Liver (tissue), 9 donors: ENCODE measurements around the gene LGR6. TPM values are rescaled to one million over a fixed set of nuclear protein-coding genes. Genes with fewer than 3 reads are reported as not detected.

Experiments
- DNase-seq: peaks from one replicate; pipeline ENCODE4 v3.0.0-alpha.2; 2017; ENCODE audit warnings: low spot score
- H3K27ac ChIP-seq, 2 donors: one replicate each; pipeline ENCODE4 v1.7.0; 2013; ENCODE audit warnings: inconsistent platforms in 2 of 2, low read length in 2 of 2, control low read depth in 1 of 2, low read depth in 1 of 2, mild to moderate bottlenecking in 1 of 2
- H3K27me3 ChIP-seq, 4 donors: one replicate each; pipeline versions ENCODE4 v1.6.1 to v1.7.0; 2013; ENCODE audit warnings: low read length in 3 of 4, inconsistent platforms in 1 of 4, mild to moderate bottlenecking in 1 of 4, moderate library complexity in 1 of 4; ENCODE audit not compliant: control insufficient read depth in 4 of 4, insufficient read depth in 4 of 4
- H3K36me3 ChIP-seq, 4 donors: one replicate each; pipeline versions ENCODE4 v1.6.1 to v1.7.0; 2013; ENCODE audit warnings: low read length in 3 of 4, mild to moderate bottlenecking in 3 of 4, low read depth in 1 of 4, moderate library complexity in 1 of 4; ENCODE audit not compliant: control insufficient read depth in 4 of 4, insufficient read depth in 3 of 4
- H3K4me1 ChIP-seq, 4 donors: one replicate each; pipeline versions ENCODE4 v1.6.1 to v1.7.0; 2013; ENCODE audit warnings: low read length in 3 of 4, mild to moderate bottlenecking in 3 of 4, moderate library complexity in 1 of 4; ENCODE audit not compliant: control insufficient read depth in 4 of 4, insufficient read depth in 4 of 4
- H3K4me3 ChIP-seq, 3 donors: one replicate each; pipeline versions ENCODE4 v1.6.1 to v1.7.0; 2013; ENCODE audit warnings: low read length in 3 of 3, control low read depth in 1 of 3, low read depth in 1 of 3, mild to moderate bottlenecking in 1 of 3
- H3K9ac ChIP-seq, 2 donors: one replicate each; pipeline ENCODE4 v1.7.0; 2013; ENCODE audit warnings: low read length in 2 of 2, mild to moderate bottlenecking in 2 of 2, moderate library complexity in 2 of 2, control low read depth in 1 of 2, low read depth in 1 of 2
- H3K9me3 ChIP-seq, 4 donors: one replicate each; pipeline versions ENCODE4 v1.6.1 to v1.7.0; 2013; ENCODE audit warnings: low read length in 3 of 4; ENCODE audit not compliant: control insufficient read depth in 4 of 4
- EGR1 ChIP-seq, 2 donors: IDR thresholded peaks; 2 replicates each; pipeline ENCODE4 v1.6.1; 2016 to 2018; ENCODE audit warnings: antibody characterized with exemption in 2 of 2, low read depth in 2 of 2
- FOXA2 ChIP-seq: IDR thresholded peaks from 2 replicates; pipeline ENCODE4 v1.6.1; 2016; ENCODE audit warnings: antibody characterized with exemption
- HNF4A ChIP-seq, 2 donors: conservative IDR thresholded peaks; 2 replicates each; pipeline ENCODE4 v1.6.1; 2016; ENCODE audit warnings: antibody characterized with exemption in 2 of 2, mild to moderate bottlenecking in 2 of 2
- HNF4G ChIP-seq: IDR thresholded peaks from 2 replicates; pipeline ENCODE4 v1.6.1; 2016; ENCODE audit warnings: antibody characterized with exemption
- RXRA ChIP-seq, 2 donors: IDR thresholded peaks; 2 replicates each; pipeline ENCODE4 v1.6.1; 2017 to 2018; ENCODE audit warnings: antibody characterized with exemption in 2 of 2, mild to moderate bottlenecking in 1 of 2
- SP1 ChIP-seq: IDR thresholded peaks from 2 replicates; pipeline ENCODE4 v1.6.1; 2018; ENCODE audit warnings: antibody characterized with exemption, mild to moderate bottlenecking
- TAF1 ChIP-seq: conservative IDR thresholded peaks from 2 replicates; pipeline ENCODE4 v1.6.1; 2016; ENCODE audit warnings: antibody characterized with exemption, mild to moderate bottlenecking
- WGBS: extraction: QIAGEN DNeasy Blood & Tissue Kit; methylation state at CpG from one replicate; pipeline ENCODE4 v1.1.7; 2013; 5-methylcytosine and 5-hydroxymethylcytosine counted together
- polyA plus RNA-seq, 2 donors: library from polyadenylated mRNA; stranded (reverse) in 1 of 2; unstranded in 1 of 2; fragments of 200-250 nt in 1 of 2; fragments of >200 nt in 1 of 2; fragmentation: Nextera tagmentation in 1 of 2; extraction: Ambion mirVana in 1 of 2; gene quantifications; one replicate each; pipeline versions ENCODE4 v1.2.1 to v1.2.3, GENCODE V29; 2013 to 2015
- total RNA-seq, 2 donors: library from RNA; depleted of rRNA; stranded (reverse); fragments of >200 nt; gene quantifications; one replicate each; pipeline ENCODE4 v1.2.3, GENCODE V29; 2014
- TF ChIP-seq, protein P1 (sequence below): fragments of 150-350 bp; IDR thresholded peaks from 2 replicates; pipeline ENCODE4 v1.5.1; 2017; ENCODE audit warnings: improper control_type of control experiment, low read depth, low read length; ENCODE audit not compliant: missing input control
- TF ChIP-seq, protein P2 (sequence below): IDR thresholded peaks from 2 replicates; pipeline ENCODE4 v1.6.1; 2016; ENCODE audit warnings: antibody characterized with exemption
- TF ChIP-seq, protein P3 (sequence below): IDR thresholded peaks from 2 replicates; pipeline ENCODE4 v1.6.1; 2016; ENCODE audit warnings: antibody characterized with exemption, mild to moderate bottlenecking
- TF ChIP-seq, protein P4 (sequence below): IDR thresholded peaks from 2 replicates; pipeline ENCODE4 v1.6.1; 2016; ENCODE audit warnings: antibody characterized with exemption
- donor health status: healthy.
- donor health status: healthy.
- donor health status: healthy.
- donor health status: healthy.
- donor health status: healthy.

The LGR6 gene
- total and polyA plus RNA-seq, 4 donors: 0.05 to 1.2 (median 0.75) TPM

DNA sequence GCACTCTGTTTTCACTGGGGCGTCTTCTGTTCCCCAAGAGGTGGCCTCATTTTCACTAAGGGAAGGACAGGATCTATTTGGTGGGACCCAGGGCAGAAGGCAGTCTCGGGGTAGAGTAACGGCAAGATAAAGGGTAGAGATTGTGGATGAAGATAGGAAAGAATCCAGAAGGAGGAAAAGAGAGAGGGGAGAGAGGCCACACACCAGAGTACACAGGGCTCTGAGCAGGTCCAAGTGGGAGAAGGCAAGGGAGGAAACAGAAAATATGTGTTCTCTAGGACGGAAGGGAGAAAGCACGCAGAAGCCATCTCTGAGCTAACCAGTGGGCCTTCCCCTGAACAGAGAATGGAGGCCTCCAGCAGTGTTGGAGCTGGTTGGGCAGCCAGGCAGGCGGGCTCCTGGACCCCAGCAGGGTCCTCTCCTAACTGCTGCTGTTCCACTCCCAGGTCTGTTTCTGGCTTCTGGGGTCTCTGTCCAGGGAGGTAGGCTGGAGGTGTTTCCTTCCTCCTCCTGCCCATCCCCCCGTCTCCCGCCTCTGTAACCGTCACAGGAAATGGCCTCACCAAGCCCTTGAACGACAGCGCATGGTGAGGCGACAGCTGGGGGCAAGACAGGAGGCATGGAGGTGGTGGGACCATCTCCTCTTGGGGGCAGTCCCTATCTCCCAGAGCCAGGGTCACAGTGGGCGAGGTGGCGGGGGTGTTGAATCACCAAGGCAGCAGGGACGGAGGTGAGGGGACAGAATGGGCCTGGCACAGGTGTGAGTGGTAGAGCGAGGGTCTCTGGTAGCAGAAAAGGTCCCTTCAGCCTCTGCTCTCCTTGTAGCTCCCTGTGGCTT, 33.8 kb upstream of the LGR6 start:
- Histone ChIP-seq H3K9me3 (no peaks in the 10 kb centered on the region), H3K4me3 (peak overlapping the region in 2 of 3 donors; percentile 3 to 7), H3K27me3 (no peaks in the 10 kb centered on the region), H3K9ac (peak overlapping the region in 1 of 2 donors; percentile 33), H3K27ac (peak overlapping the region; percentile 18 to 48), H3K4me1 (peaks cover 0 to 9% (median 2%) of the 10 kb centered on the region in 4 donors), H3K36me3 (no peaks in the 10 kb centered on the region)
- no peak for DNase-seq
- WGBS: 78% methylated on average over 16 of the region's 16 CpGs
- no peak for TF ChIP-seq FOXA2
- TF ChIP-seq EGR1 (IDR thresholded peaks at IDR 0.05; ENCODE audit: low read depth in 2 of 2): no peak
- TF ChIP-seq, protein P1, sequence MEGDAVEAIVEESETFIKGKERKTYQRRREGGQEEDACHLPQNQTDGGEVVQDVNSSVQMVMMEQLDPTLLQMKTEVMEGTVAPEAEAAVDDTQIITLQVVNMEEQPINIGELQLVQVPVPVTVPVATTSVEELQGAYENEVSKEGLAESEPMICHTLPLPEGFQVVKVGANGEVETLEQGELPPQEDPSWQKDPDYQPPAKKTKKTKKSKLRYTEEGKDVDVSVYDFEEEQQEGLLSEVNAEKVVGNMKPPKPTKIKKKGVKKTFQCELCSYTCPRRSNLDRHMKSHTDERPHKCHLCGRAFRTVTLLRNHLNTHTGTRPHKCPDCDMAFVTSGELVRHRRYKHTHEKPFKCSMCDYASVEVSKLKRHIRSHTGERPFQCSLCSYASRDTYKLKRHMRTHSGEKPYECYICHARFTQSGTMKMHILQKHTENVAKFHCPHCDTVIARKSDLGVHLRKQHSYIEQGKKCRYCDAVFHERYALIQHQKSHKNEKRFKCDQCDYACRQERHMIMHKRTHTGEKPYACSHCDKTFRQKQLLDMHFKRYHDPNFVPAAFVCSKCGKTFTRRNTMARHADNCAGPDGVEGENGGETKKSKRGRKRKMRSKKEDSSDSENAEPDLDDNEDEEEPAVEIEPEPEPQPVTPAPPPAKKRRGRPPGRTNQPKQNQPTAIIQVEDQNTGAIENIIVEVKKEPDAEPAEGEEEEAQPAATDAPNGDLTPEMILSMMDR: no peak
- TF ChIP-seq SP1: no peak
- TF ChIP-seq, protein P2, sequence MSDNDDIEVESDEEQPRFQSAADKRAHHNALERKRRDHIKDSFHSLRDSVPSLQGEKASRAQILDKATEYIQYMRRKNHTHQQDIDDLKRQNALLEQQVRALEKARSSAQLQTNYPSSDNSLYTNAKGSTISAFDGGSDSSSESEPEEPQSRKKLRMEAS: no peak
- TF ChIP-seq, protein P3, sequence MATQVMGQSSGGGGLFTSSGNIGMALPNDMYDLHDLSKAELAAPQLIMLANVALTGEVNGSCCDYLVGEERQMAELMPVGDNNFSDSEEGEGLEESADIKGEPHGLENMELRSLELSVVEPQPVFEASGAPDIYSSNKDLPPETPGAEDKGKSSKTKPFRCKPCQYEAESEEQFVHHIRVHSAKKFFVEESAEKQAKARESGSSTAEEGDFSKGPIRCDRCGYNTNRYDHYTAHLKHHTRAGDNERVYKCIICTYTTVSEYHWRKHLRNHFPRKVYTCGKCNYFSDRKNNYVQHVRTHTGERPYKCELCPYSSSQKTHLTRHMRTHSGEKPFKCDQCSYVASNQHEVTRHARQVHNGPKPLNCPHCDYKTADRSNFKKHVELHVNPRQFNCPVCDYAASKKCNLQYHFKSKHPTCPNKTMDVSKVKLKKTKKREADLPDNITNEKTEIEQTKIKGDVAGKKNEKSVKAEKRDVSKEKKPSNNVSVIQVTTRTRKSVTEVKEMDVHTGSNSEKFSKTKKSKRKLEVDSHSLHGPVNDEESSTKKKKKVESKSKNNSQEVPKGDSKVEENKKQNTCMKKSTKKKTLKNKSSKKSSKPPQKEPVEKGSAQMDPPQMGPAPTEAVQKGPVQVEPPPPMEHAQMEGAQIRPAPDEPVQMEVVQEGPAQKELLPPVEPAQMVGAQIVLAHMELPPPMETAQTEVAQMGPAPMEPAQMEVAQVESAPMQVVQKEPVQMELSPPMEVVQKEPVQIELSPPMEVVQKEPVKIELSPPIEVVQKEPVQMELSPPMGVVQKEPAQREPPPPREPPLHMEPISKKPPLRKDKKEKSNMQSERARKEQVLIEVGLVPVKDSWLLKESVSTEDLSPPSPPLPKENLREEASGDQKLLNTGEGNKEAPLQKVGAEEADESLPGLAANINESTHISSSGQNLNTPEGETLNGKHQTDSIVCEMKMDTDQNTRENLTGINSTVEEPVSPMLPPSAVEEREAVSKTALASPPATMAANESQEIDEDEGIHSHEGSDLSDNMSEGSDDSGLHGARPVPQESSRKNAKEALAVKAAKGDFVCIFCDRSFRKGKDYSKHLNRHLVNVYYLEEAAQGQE: no peak
- TF ChIP-seq TAF1: no peak
- TF ChIP-seq RXRA (IDR thresholded peaks at IDR 0.05): no peak
- TF ChIP-seq HNF4G: no peak
- TF ChIP-seq, protein P4, sequence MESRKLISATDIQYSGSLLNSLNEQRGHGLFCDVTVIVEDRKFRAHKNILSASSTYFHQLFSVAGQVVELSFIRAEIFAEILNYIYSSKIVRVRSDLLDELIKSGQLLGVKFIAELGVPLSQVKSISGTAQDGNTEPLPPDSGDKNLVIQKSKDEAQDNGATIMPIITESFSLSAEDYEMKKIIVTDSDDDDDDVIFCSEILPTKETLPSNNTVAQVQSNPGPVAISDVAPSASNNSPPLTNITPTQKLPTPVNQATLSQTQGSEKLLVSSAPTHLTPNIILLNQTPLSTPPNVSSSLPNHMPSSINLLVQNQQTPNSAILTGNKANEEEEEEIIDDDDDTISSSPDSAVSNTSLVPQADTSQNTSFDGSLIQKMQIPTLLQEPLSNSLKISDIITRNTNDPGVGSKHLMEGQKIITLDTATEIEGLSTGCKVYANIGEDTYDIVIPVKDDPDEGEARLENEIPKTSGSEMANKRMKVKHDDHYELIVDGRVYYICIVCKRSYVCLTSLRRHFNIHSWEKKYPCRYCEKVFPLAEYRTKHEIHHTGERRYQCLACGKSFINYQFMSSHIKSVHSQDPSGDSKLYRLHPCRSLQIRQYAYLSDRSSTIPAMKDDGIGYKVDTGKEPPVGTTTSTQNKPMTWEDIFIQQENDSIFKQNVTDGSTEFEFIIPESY: no peak
- no peak for TF ChIP-seq HNF4A (conservative IDR thresholded peaks at IDR 0.05)

DNA sequence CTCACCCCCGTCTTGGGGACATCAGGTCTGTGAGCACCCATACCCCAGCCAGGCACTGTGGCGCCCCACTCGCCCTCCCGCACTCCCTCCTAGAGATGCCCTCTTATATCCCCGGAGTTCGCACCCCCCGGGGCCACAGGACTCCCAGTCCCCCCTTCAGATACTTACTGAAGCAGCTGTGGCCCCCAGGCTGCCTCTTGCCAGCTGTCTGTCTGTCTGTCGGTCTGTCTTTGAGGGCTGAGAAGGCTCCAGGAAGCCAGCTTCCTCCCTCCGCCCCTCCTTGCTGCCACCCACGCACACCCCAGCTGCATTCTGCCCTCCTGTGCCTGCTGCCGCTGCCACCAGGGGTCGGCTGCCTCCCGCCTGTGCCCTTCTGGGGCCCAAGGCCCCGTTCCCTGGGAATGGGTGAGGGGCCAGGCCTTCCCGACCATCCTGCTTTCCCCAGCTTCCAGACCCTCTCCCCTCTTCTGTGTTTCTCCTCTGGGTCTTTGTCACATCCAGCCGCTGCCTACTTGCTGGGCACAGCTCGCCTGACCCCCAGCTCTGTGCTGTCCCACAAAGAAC, 33.1 kb upstream of the LGR6 start, which contains the start of gene PTPN7:
TSS of gene PTPN7 (minus strand) at position 226 of the 564 bp plus-strand sequence. CDS start 1,200 bp downstream, outside the sequence.
- H3K9ac ChIP-seq: peak within 1 kb of the TSS in 1 of 2 donors; percentile 33
- H3K9me3 ChIP-seq: no peaks in the 10 kb centered on the region
- WGBS: 76% methylated on average over 17 of the region's 17 CpGs
- DNase-seq: no peak
- no peaks in the 10 kb centered on the region for H3K27me3 ChIP-seq
- TF ChIP-seq, protein P4: no peak
- TF ChIP-seq, protein P1: peak; percentile 23
- H3K4me3 ChIP-seq: peak within 1 kb of the TSS in 2 of 3 donors; percentile 3 to 7
- H3K4me1 ChIP-seq: peaks cover 0 to 4% (median under 1%) of the 10 kb centered on the region in 4 donors
- H3K36me3 ChIP-seq: no peaks in the 10 kb centered on the region
- peak within 1 kb of the TSS; percentile 32 to 48 for H3K27ac ChIP-seq
